H1 (cell line): Measurements from ENCODE around the gene PRKD1.

ENCODE experiments used
- ASH2L ChIP-seq: fragments of 200-600, 300-600 bp; sonication (generic); IDR thresholded peaks from one replicate; pipeline ENCODE4 v1.7.1; 2017; ENCODE audit warnings: low read length
- ATF3 ChIP-seq: IDR thresholded peaks from 2 replicates; pipeline ENCODE4 v1.6.1; 2011; ENCODE audit warnings: low read depth, mild to moderate bottlenecking, low read length; ENCODE audit not compliant: insufficient read depth
- CHD2 ChIP-seq: IDR thresholded peaks from 2 replicates; pipeline ENCODE4 v1.6.1; 2012; ENCODE audit warnings: low read length, improper control_type of control experiment
- CTCF ChIP-seq, 3 experiments: IDR thresholded peaks; 1 replicate in 2 of 3; 2 replicates in 1 of 3; pipeline versions ENCODE4 v1.5.1 to v1.6.1; 2011; ENCODE audit warnings: low read length in 3 of 3, mild to moderate bottlenecking in 3 of 3, inconsistent platforms in 2 of 3, low read depth in 1 of 3, moderate library complexity in 1 of 3; ENCODE audit not compliant: insufficient read depth in 1 of 3; ENCODE audit errors: control extremely low read depth in 1 of 3
- EP300 ChIP-seq, 2 experiments: IDR thresholded peaks; 1 replicate in 1 of 2; 2 replicates in 1 of 2; pipeline ENCODE4 v1.6.1; 2011 to 2012; ENCODE audit warnings: low read depth in 2 of 2, low read length in 2 of 2, mild to moderate bottlenecking in 2 of 2, borderline replicate concordance in 1 of 2, inconsistent platforms in 1 of 2, moderate library complexity in 1 of 2
- EZH2 ChIP-seq: fragments of 200-600 bp; sonication (generic); IDR thresholded peaks from 2 replicates; pipeline ENCODE4 v1.7.1; 2012; ENCODE audit warnings: low read depth, mild to moderate bottlenecking, moderate library complexity, low read length, inconsistent platforms; ENCODE audit not compliant: severe bottlenecking
- KDM1A ChIP-seq: fragments of 200-600, 300-600 bp; sonication (generic); IDR thresholded peaks from 2 replicates; pipeline ENCODE4 v1.7.1; 2016; ENCODE audit warnings: mild to moderate bottlenecking, low read length, borderline replicate concordance
- POLR2A ChIP-seq, 2 experiments: IDR thresholded peaks; 1 replicate in 1 of 2; 2 replicates in 1 of 2; pipeline ENCODE4 v1.6.1; 2011; ENCODE audit warnings: low read depth in 2 of 2, low read length in 2 of 2, mild to moderate bottlenecking in 2 of 2; ENCODE audit errors: control extremely low read depth in 1 of 2
- POLR2AphosphoS5 ChIP-seq: IDR thresholded peaks from 2 replicates; pipeline ENCODE4 v1.6.1; 2011; ENCODE audit warnings: low read depth, low read length
- TAF1 ChIP-seq: IDR thresholded peaks from 2 replicates; pipeline ENCODE4 v1.6.1; 2011; ENCODE audit warnings: mild to moderate bottlenecking, low read depth, low read length
- TBP ChIP-seq: IDR thresholded peaks from 2 replicates; pipeline ENCODE4 v1.6.1; 2011; ENCODE audit warnings: low read depth, low read length, improper control_type of control experiment
- TEAD4 ChIP-seq: IDR thresholded peaks from 2 replicates; pipeline ENCODE4 v1.6.1; 2012; ENCODE audit warnings: low read depth, low read length, inconsistent platforms, mixed read lengths

GRCh38 chr14:29603696-29604095, 324.0 kb downstream of the PRKD1 start:
- TF ChIP-seq CTCF (IDR thresholded peaks at IDR 0.05; ENCODE audit: control extremely low read depth in 1 of 3, insufficient read depth in 1 of 3, low read depth in 1 of 3, low read length in 3 of 3) (no peak), EZH2 (no peak), TEAD4 (no peak), CHD2 (no peak), POLR2A (IDR thresholded peaks at IDR 0.05; ENCODE audit: control extremely low read depth in 1 of 2, low read depth in 2 of 2, low read length in 2 of 2) (no peak), POLR2AphosphoS5 (no peak), ATF3 (no peak), TAF1 (no peak), ASH2L (no peak), EP300 (IDR thresholded peaks at IDR 0.05; ENCODE audit: borderline replicate concordance in 1 of 2, low read depth in 2 of 2, low read length in 2 of 2) (no peak), KDM1A (no peak), TBP (no peak)
